ENCODE measurements around the gene SF3B3. TPM values are rescaled to one million over a fixed set of nuclear protein-coding genes. Genes with fewer than 3 reads are reported as not detected.
"Not testable (repeated sequence)": the region's sequence is repeated elsewhere in the genome, so short reads cannot be mapped to it uniquely, and the experiment has no call there.

The SF3B3 gene
- total RNA-seq, 4 donors from 2014 or later: 138 to 233 (median 143) TPM

GRCh38 chr16:70520612-70521297 lies 2.9 kb upstream of the SF3B3 start:
- intact Hi-C loops (cut with DNase I; ENCODE audit: low total_unique reads): no loop called here
- TF ChIP-seq POLR2A (IDR thresholded peaks at IDR 0.05) (no peak), CTCF (IDR thresholded peaks at IDR 0.05) (no peak)
- 76 to 81% methylated on average over 8 of the region's 8 CpGs for WGBS, 2 donors
- no peak overlapping the region for H3K4me3 ChIP-seq (ENCODE audit: low read depth, poor library complexity, severe bottlenecking)
- no peak for DNase-seq (ENCODE audit: low spot score in 2 of 2)

- intact Hi-C loops (cut with DNase I; ENCODE audit: low total_unique reads): no loop called here
- H3K4me3 ChIP-seq (ENCODE audit: low read depth, poor library complexity, severe bottlenecking): peak overlapping the region; percentile 57
- 42 to 44% methylated on average over 18 of the region's 18 CpGs for WGBS, 2 donors
- TF ChIP-seq CTCF (IDR thresholded peaks at IDR 0.05) (no peak), POLR2A (IDR thresholded peaks at IDR 0.05) (no peak)
- no peak for DNase-seq (ENCODE audit: low spot score in 2 of 2)
Observed at GRCh38 chr16:70522216-70523075, 1.2 kb upstream of the SF3B3 start.

GRCh38 chr16:70523076-70523742 lies 407 bp upstream of the SF3B3 start, which contains the start of gene COG4:
Gene COG4 (minus strand): TSS chr16:70523554. CDS start chr16:70523543, 11 bp downstream.
- DNase-seq (ENCODE audit: low spot score in 2 of 2): peak; percentile 85 to 97
- 0 to 1% methylated on average over 36 of the region's 36 CpGs for WGBS, 2 donors
- TF ChIP-seq POLR2A (IDR thresholded peaks at IDR 0.05) (no peak), CTCF (IDR thresholded peaks at IDR 0.05) (no peak)
- intact Hi-C loops (cut with DNase I; ENCODE audit: low total_unique reads): no loop called here
- H3K4me3 ChIP-seq (ENCODE audit: low read depth, poor library complexity, severe bottlenecking): peak within 1 kb of the TSS; percentile 74

GRCh38 chr16:70524399-70524825 lies 796 bp downstream of the SF3B3 start:
- WGBS, 2 donors: 0% methylated on average over 24 of the region's 24 CpGs
- intact Hi-C loops (cut with DNase I; ENCODE audit: low total_unique reads): not testable (repeated sequence)
- peak in 1 of 2 donors; percentile 89 for DNase-seq (ENCODE audit: low spot score in 2 of 2)
- H3K4me3 ChIP-seq (ENCODE audit: low read depth, poor library complexity, severe bottlenecking): peak overlapping the region; percentile 74

GRCh38 chr16:70526403-70526802 lies 2.8 kb downstream of the SF3B3 start:
- DNase-seq (ENCODE audit: low spot score in 2 of 2): no peak
- intact Hi-C loops (cut with DNase I; ENCODE audit: low total_unique reads): no loop called here
- WGBS, 2 donors: 68 to 80% methylated on average over 6 of the region's 6 CpGs
- no peak overlapping the region for H3K4me3 ChIP-seq (ENCODE audit: low read depth, poor library complexity, severe bottlenecking)
- TF ChIP-seq CTCF (IDR thresholded peaks at IDR 0.05) (no peak), POLR2A (IDR thresholded peaks at IDR 0.05) (no peak)
